Keratinocyte (primary cell): Measurements from ENCODE around the gene ZBTB40. TPM values are rescaled to one million over a fixed set of nuclear protein-coding genes. Genes with fewer than 3 reads are reported as not detected.

Source experiments
- DNase-seq: peaks from one replicate; pipeline ENCODE4 v3.0.0-alpha.2; 2011; ENCODE audit warnings: low read depth, missing footprints, low spot score
- FAIRE-seq: peaks from 2 replicates; lab custom pipeline; 2011; peaks lifted over from hg19 to GRCh38; lab: Jason Lieb, UNC
- H2AFZ ChIP-seq: 2 replicates; pipeline ENCODE4 v1.6.0; 2012; ENCODE audit warnings: low read length, control low read depth, inconsistent platforms; ENCODE audit not compliant: control insufficient read depth
- H3K27ac ChIP-seq: 2 replicates; pipeline ENCODE4 v1.5.1; 2011; ENCODE audit warnings: low read length; ENCODE audit not compliant: control insufficient read depth, insufficient read depth
- H3K27me3 ChIP-seq: 3 replicates; pipeline ENCODE4 v1.6.0; 2011; ENCODE audit warnings: low read length; ENCODE audit not compliant: control insufficient read depth, insufficient read depth; ENCODE audit errors: extremely low read depth
- H3K36me3 ChIP-seq, 2 experiments: 2 replicates in 1 of 2; 3 replicates in 1 of 2; pipeline ENCODE4 v1.5.1; 2011; ENCODE audit warnings: low read length in 2 of 2, mild to moderate bottlenecking in 1 of 2; ENCODE audit not compliant: control insufficient read depth in 2 of 2, insufficient read depth in 2 of 2; ENCODE audit errors: extremely low read depth in 1 of 2
- H3K4me1 ChIP-seq: 3 replicates; pipeline ENCODE4 v1.5.1; 2011; ENCODE audit warnings: low read length; ENCODE audit not compliant: control insufficient read depth, insufficient read depth; ENCODE audit errors: extremely low read depth
- H3K4me2 ChIP-seq: 3 replicates; pipeline ENCODE4 v1.6.0; 2011; ENCODE audit warnings: low read depth, low read length; ENCODE audit not compliant: control insufficient read depth, insufficient read depth; ENCODE audit errors: extremely low read depth
- H3K4me3 ChIP-seq, 3 experiments: fragments of 200-600 bp in 1 of 3; sonication (generic) in 1 of 3; 2 replicates in 2 of 3; 3 replicates in 1 of 3; pipeline ENCODE4 v1.5.1; 2011 to 2016; ENCODE audit warnings: low read length in 3 of 3, mild to moderate bottlenecking in 3 of 3, control low read depth in 2 of 3, inconsistent platforms in 1 of 3, low read depth in 1 of 3, mixed read lengths in 1 of 3, mixed run types in 1 of 3, moderate library complexity in 1 of 3; ENCODE audit not compliant: control insufficient read depth in 2 of 3, insufficient read depth in 2 of 3; ENCODE audit errors: extremely low read depth in 1 of 3
- H3K79me2 ChIP-seq: 2 replicates; pipeline ENCODE4 v1.6.0; 2012; ENCODE audit warnings: low read length; ENCODE audit not compliant: control insufficient read depth, insufficient read depth
- H3K9ac ChIP-seq: 3 replicates; pipeline ENCODE4 v1.6.0; 2011; ENCODE audit warnings: low read length; ENCODE audit not compliant: control insufficient read depth, insufficient read depth; ENCODE audit errors: extremely low read depth
- H3K9me1 ChIP-seq: 3 replicates; pipeline ENCODE4 v1.6.0; 2011; ENCODE audit warnings: low read length; ENCODE audit not compliant: control insufficient read depth, insufficient read depth; ENCODE audit errors: extremely low read depth
- H3K9me3 ChIP-seq: 2 replicates; pipeline ENCODE4 v1.5.1; 2012; ENCODE audit warnings: low read depth, low read length; ENCODE audit not compliant: control insufficient read depth
- H4K20me1 ChIP-seq: 3 replicates; pipeline ENCODE4 v1.6.0; 2011; ENCODE audit warnings: low read length; ENCODE audit not compliant: control insufficient read depth, insufficient read depth; ENCODE audit errors: extremely low read depth
- CTCF ChIP-seq, 3 experiments: IDR thresholded peaks in 1 of 3; conservative IDR thresholded peaks in 1 of 3; optimal IDR thresholded peaks in 1 of 3; 2 replicates in 2 of 3; 3 replicates in 1 of 3; pipeline versions ENCODE3 to v1.5.1; 2011; ENCODE audit warnings: low read length in 3 of 3, mild to moderate bottlenecking in 3 of 3, moderate library complexity in 2 of 3, control low read depth in 1 of 3, inconsistent platforms in 1 of 3; ENCODE audit not compliant: insufficient read depth in 2 of 3; ENCODE audit errors: extremely low read depth in 1 of 3
- EZH2 ChIP-seq: IDR thresholded peaks from one replicate; pipeline ENCODE4 v1.6.1; 2012; ENCODE audit warnings: inconsistent platforms, mild to moderate bottlenecking, low read length, moderate library complexity
- dilution Hi-C: fragments of 300-500 bp; cut with MboI; formaldehyde crosslinking; loops from one replicate; pipeline ENCODE4 v1.7.0; 2020; ENCODE audit warnings: low sequenced_read_pairs; ENCODE audit not compliant: extremely low pct_ligation_motif_present
- polyA plus RNA-seq, 5 experiments: library from polyadenylated mRNA; depleted of rRNA in 3 of 5; stranded (reverse) in 3 of 5; stranded (forward) in 1 of 5; unstranded in 1 of 5; fragments of >200 nt; gene quantifications; 1 replicate in 1 of 5; 2 replicates in 3 of 5; 3 replicates in 1 of 5; pipeline versions ENCODE4 v1.2.1 to v1.2.3, GENCODE V29; 2011 to 2012; ENCODE audit warnings: missing spikeins in 2 of 5, low read depth in 1 of 5, low replicate concordance in 1 of 5

ZBTB40 gene
- polyA plus RNA-seq, 1 donor (not counting 4 experiments of a cell fraction or from before 2014, with no cell fraction given), result 5.0 TPM

- Histone ChIP-seq H2AFZ (no peak overlapping the region), H3K9me1 (no peaks in the 10 kb centered on the region), H3K79me2 (no peaks in the 10 kb centered on the region), H3K4me1 (peaks cover 13% of the 10 kb centered on the region), H3K9ac (no peak overlapping the region), H3K4me2 (no peak overlapping the region), H4K20me1 (no peaks in the 10 kb centered on the region), H3K27ac (no peak overlapping the region), H3K27me3 (peaks cover 48% of the 10 kb centered on the region), H3K9me3 (no peaks in the 10 kb centered on the region), H3K4me3 (no peak overlapping the region), H3K36me3 (no peaks in the 10 kb centered on the region)
- FAIRE-seq (no peak), DNase-seq (no peak)
- TF ChIP-seq CTCF (optimal IDR thresholded peaks at IDR 0.05 in 1 of 3, IDR thresholded peaks at IDR 0.05 in 1 of 3, conservative IDR thresholded peaks at IDR 0.05 in 1 of 3; ENCODE audit: extremely low read depth in 1 of 3, insufficient read depth in 2 of 3, low read length in 3 of 3) (no peak), EZH2 (no peak)
- dilution Hi-C loops, result no loop called here
Measured at GRCh38 chr1:22553104-22553880, 101.6 kb downstream of the ZBTB40 start.

- no peaks in the 10 kb centered on the region for H3K9me1 ChIP-seq
- no peak overlapping the region for H2AFZ ChIP-seq
- H3K27me3 ChIP-seq, result peaks cover 42% of the 10 kb centered on the region
- H3K9me3 ChIP-seq, result no peaks in the 10 kb centered on the region
- no peak for FAIRE-seq
- H3K4me3 ChIP-seq, result no peak overlapping the region
- no peaks in the 10 kb centered on the region for H3K79me2 ChIP-seq
- dilution Hi-C loops, result no loop called here
- H3K9ac ChIP-seq, result no peak overlapping the region
- no peak for DNase-seq
- H4K20me1 ChIP-seq, result no peaks in the 10 kb centered on the region
- TF ChIP-seq EZH2 (no peak), CTCF (optimal IDR thresholded peaks at IDR 0.05 in 1 of 3, IDR thresholded peaks at IDR 0.05 in 1 of 3, conservative IDR thresholded peaks at IDR 0.05 in 1 of 3; ENCODE audit: extremely low read depth in 1 of 3, insufficient read depth in 2 of 3, low read length in 3 of 3) (no peak)
- no peaks in the 10 kb centered on the region for H3K36me3 ChIP-seq
- no peak overlapping the region for H3K27ac ChIP-seq
- H3K4me2 ChIP-seq, result no peak overlapping the region
- peaks cover 13% of the 10 kb centered on the region for H3K4me1 ChIP-seq
Measured at GRCh38 chr1:22553991-22554522, 102.4 kb downstream of the ZBTB40 start.
